HepG2 (cell line): ENCODE data around the gene UPK1A. TPM values are rescaled to one million over a fixed set of nuclear protein-coding genes. Genes with fewer than 3 reads are reported as not detected.

ENCODE experiments used
- FLYWCH1 ChIP-seq: sonication (generic); formaldehyde crosslinking; IDR thresholded peaks from 2 replicates; pipeline ENCODE4 v1.8.1; 2023; ENCODE audit warnings: mild to moderate bottlenecking, missing genetic modification reagents
- HNRNPL ChIP-seq: fragments of 200-400 bp; formaldehyde crosslinking; IDR thresholded peaks from 2 replicates; pipeline ENCODE4 v1.6.1; 2017; ENCODE audit warnings: mild to moderate bottlenecking, low read depth, low read length
- MTF1 ChIP-seq: sonication (generic); formaldehyde crosslinking; IDR thresholded peaks from 2 replicates; pipeline ENCODE4 v1.5.0; 2020; ENCODE audit warnings: missing genetic modification reagents
- PAX8 ChIP-seq: sonication (generic); formaldehyde crosslinking; IDR thresholded peaks from 2 replicates; pipeline ENCODE4 v1.8.0; 2022; ENCODE audit warnings: mild to moderate bottlenecking, missing genetic modification reagents, borderline replicate concordance
- ZEB1 ChIP-seq: IDR thresholded peaks from 2 replicates; pipeline ENCODE4 v1.6.1; 2012; ENCODE audit warnings: mild to moderate bottlenecking, low read depth, inconsistent platforms; ENCODE audit not compliant: insufficient replicate concordance
- ZFP82 ChIP-seq: sonication (generic); formaldehyde crosslinking; IDR thresholded peaks from 2 replicates; pipeline ENCODE4 v1.5.1; 2020; ENCODE audit warnings: mild to moderate bottlenecking, missing genetic modification reagents, borderline replicate concordance
- ZFY ChIP-seq: sonication (generic); formaldehyde crosslinking; IDR thresholded peaks from 2 replicates; pipeline ENCODE4 v1.4.0; 2020; ENCODE audit warnings: missing genetic modification reagents
- ZMAT3 ChIP-seq: sonication (generic); formaldehyde crosslinking; conservative IDR thresholded peaks from 2 replicates; pipeline ENCODE4 v1.7.0; 2021; ENCODE audit warnings: missing genetic modification reagents
- ZNF547 ChIP-seq: sonication (generic); formaldehyde crosslinking; IDR thresholded peaks from 2 replicates; pipeline ENCODE4 v1.5.1; 2020; ENCODE audit warnings: mild to moderate bottlenecking, missing genetic modification reagents
- ZNF607 ChIP-seq: sonication (generic); formaldehyde crosslinking; IDR thresholded peaks from 2 replicates; pipeline ENCODE4 v1.5.1; 2020; ENCODE audit warnings: missing genetic modification reagents, mild to moderate bottlenecking, borderline replicate concordance
- ZNF670 ChIP-seq: sonication (generic); formaldehyde crosslinking; IDR thresholded peaks from 2 replicates; pipeline ENCODE4 v1.8.0; 2022; ENCODE audit warnings: mild to moderate bottlenecking, missing genetic modification reagents, borderline replicate concordance
- ZNF891 ChIP-seq: sonication (generic); formaldehyde crosslinking; IDR thresholded peaks from 2 replicates; pipeline ENCODE4 v1.5.0; 2020; ENCODE audit warnings: mild to moderate bottlenecking, missing genetic modification reagents
- polyA plus RNA-seq, 8 experiments: library from polyadenylated mRNA; depleted of rRNA in 3 of 8; stranded (reverse) in 7 of 8; unstranded in 1 of 8; fragments of >200 nt; fragmentation: Illumina TruSeq in 4 of 8; extraction: Trizol in 4 of 8; gene quantifications; 2 replicates each; pipeline versions ENCODE4 v1.2.1 to v1.2.3, GENCODE V29; 2011 to 2016; ENCODE audit warnings: low read depth in 4 of 8, missing spikeins in 1 of 8, mixed read lengths in 1 of 8; ENCODE audit not compliant: insufficient read depth in 1 of 8
- total RNA-seq, 5 experiments: library from RNA; depleted of rRNA; stranded (reverse); fragments of >200 nt; fragmentation: Illumina TruSeq; extraction: Trizol; gene quantifications; 2 replicates each; pipeline ENCODE4 v1.2.3, GENCODE V29; 2016; ENCODE audit warnings: low read depth in 1 of 5
- TF ChIP-seq, protein P1 (sequence below): sonication (generic); formaldehyde crosslinking; IDR thresholded peaks from 2 replicates; pipeline ENCODE4 v1.4.0; 2020; ENCODE audit warnings: mild to moderate bottlenecking, missing genetic modification reagents
- TF ChIP-seq, protein P2 (sequence below), 2 experiments: sonication (generic) in 1 of 2; formaldehyde crosslinking in 1 of 2; IDR thresholded peaks; 2 replicates each; pipeline versions ENCODE4 v1.5.1 to v1.6.1; 2011 to 2020; ENCODE audit warnings: borderline replicate concordance in 1 of 2, low read depth in 1 of 2, low read length in 1 of 2, mild to moderate bottlenecking in 1 of 2, missing genetic modification reagents in 1 of 2, moderate library complexity in 1 of 2
- TF ChIP-seq, protein P3 (sequence below): sonication (generic); formaldehyde crosslinking; IDR thresholded peaks from 2 replicates; pipeline ENCODE4 v1.5.0; 2020; ENCODE audit warnings: missing genetic modification reagents
- TF ChIP-seq, protein P4 (sequence below): sonication (generic); formaldehyde crosslinking; IDR thresholded peaks from 2 replicates; pipeline ENCODE4 v1.4.0; 2020; ENCODE audit warnings: missing genetic modification reagents, mild to moderate bottlenecking, borderline replicate concordance
- TF ChIP-seq, protein P5 (sequence below): sonication (generic); formaldehyde crosslinking; IDR thresholded peaks from 2 replicates; pipeline ENCODE4 v1.5.1; 2020; ENCODE audit warnings: missing genetic modification reagents, mild to moderate bottlenecking, borderline replicate concordance
- TF ChIP-seq, protein P6 (sequence below): sonication (generic); formaldehyde crosslinking; IDR thresholded peaks from 2 replicates; pipeline ENCODE4 v1.4.0; 2020; ENCODE audit warnings: missing genetic modification reagents

The UPK1A gene
- total and polyA plus RNA-seq, 2 of the 13 experiments (the other 11 are each of a cell fraction or from before 2014, with no cell fraction given) = 2.9 TPM; not detected in 1

DNA sequence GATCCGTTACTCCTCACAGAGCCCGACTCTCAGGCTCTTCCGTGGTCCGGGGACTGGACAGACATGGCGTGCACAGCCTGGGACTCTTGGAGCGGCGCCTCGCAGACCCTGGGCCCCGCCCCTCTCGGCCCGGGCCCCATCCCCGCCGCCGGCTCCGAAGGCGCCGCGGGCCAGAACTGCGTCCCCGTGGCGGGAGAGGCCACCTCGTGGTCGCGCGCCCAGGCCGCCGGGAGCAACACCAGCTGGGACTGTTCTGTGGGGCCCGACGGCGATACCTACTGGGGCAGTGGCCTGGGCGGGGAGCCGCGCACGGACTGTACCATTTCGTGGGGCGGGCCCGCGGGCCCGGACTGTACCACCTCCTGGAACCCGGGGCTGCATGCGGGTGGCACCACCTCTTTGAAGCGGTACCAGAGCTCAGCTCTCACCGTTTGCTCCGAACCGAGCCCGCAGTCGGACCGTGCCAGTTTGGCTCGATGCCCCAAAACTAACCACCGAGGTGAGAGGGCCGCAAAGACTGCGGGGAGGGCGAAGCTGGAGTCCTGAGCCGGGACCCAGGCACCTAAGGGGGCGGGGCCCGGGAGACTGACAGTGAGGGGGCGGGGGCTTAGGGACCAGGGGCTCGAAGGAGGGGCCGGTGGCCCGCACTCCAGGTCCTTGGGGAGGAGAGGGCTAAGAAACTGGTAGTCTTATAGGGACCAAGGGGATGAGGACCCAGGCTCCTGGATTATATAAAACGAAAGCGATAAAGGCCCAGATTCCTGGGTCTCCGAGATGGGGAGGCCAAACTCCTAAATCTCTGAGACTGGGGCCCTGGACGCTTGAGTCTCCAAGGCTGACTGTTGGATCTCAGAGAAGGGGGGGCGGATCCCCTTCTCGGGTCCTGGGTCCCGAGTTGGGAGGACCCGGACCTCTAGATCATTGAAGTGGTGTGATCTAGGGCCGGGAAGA, 22.8 kb upstream of the UPK1A start (continued):
- TF ChIP-seq, protein P1, sequence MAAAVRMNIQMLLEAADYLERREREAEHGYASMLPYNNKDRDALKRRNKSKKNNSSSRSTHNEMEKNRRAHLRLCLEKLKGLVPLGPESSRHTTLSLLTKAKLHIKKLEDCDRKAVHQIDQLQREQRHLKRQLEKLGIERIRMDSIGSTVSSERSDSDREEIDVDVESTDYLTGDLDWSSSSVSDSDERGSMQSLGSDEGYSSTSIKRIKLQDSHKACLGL = peak; percentile 76; the same call in 1 of the 2 replicates
- TF ChIP-seq, protein P2, sequence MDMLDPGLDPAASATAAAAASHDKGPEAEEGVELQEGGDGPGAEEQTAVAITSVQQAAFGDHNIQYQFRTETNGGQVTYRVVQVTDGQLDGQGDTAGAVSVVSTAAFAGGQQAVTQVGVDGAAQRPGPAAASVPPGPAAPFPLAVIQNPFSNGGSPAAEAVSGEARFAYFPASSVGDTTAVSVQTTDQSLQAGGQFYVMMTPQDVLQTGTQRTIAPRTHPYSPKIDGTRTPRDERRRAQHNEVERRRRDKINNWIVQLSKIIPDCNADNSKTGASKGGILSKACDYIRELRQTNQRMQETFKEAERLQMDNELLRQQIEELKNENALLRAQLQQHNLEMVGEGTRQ (IDR thresholded peaks at IDR 0.05; ENCODE audit: low read depth, low read length) = no peak
- TF ChIP-seq, protein P2 (CRISPR knock-in tag; IDR thresholded peaks at IDR 0.05; ENCODE audit: borderline replicate concordance) = no peak
- no peak for TF ChIP-seq FLYWCH1
- peak; percentile 41; the same call in 1 of the 2 replicates for TF ChIP-seq ZNF891
- TF ChIP-seq, protein P3, sequence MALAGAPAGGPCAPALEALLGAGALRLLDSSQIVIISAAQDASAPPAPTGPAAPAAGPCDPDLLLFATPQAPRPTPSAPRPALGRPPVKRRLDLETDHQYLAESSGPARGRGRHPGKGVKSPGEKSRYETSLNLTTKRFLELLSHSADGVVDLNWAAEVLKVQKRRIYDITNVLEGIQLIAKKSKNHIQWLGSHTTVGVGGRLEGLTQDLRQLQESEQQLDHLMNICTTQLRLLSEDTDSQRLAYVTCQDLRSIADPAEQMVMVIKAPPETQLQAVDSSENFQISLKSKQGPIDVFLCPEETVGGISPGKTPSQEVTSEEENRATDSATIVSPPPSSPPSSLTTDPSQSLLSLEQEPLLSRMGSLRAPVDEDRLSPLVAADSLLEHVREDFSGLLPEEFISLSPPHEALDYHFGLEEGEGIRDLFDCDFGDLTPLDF (CRISPR knock-in tag) = peak; percentile 76; the same call in 1 of the 2 replicates
- TF ChIP-seq, protein P4, sequence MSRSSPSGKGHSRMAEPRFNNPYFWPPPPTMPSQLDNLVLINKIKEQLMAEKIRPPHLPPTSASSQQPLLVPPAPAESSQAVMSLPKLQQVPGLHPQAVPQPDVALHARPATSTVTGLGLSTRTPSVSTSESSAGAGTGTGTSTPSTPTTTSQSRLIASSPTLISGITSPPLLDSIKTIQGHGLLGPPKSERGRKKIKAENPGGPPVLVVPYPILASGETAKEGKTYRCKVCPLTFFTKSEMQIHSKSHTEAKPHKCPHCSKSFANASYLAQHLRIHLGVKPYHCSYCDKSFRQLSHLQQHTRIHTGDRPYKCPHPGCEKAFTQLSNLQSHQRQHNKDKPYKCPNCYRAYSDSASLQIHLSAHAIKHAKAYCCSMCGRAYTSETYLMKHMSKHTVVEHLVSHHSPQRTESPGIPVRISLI (CRISPR knock-in tag) = 0 out of 2 replicates have a peak, but pooled peaks have one; percentile 16
- TF ChIP-seq, protein P5, sequence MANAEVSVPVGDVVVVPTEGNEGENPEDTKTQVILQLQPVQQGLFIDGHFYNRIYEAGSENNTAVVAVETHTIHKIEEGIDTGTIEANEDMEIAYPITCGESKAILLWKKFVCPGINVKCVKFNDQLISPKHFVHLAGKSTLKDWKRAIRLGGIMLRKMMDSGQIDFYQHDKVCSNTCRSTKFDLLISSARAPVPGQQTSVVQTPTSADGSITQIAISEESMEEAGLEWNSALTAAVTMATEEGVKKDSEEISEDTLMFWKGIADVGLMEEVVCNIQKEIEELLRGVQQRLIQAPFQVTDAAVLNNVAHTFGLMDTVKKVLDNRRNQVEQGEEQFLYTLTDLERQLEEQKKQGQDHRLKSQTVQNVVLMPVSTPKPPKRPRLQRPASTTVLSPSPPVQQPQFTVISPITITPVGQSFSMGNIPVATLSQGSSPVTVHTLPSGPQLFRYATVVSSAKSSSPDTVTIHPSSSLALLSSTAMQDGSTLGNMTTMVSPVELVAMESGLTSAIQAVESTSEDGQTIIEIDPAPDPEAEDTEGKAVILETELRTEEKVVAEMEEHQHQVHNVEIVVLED (CRISPR knock-in tag) = peak; percentile 68; the same call in 1 of the 2 replicates
- 0 out of 2 replicates have a peak, but pooled peaks have one; percentile 79 for TF ChIP-seq PAX8 (CRISPR knock-in tag)
- TF ChIP-seq ZFY (CRISPR knock-in tag) = peak; percentile 92
- TF ChIP-seq ZNF670 (CRISPR knock-in tag) = peak; percentile 44; the same call in 1 of the 2 replicates
- TF ChIP-seq MTF1 (CRISPR knock-in tag) = peak; percentile 66; the same call in 1 of the 2 replicates
- TF ChIP-seq ZMAT3 (CRISPR knock-in tag) = no peak
- peak; percentile 57 for TF ChIP-seq ZEB1
- TF ChIP-seq, protein P6, sequence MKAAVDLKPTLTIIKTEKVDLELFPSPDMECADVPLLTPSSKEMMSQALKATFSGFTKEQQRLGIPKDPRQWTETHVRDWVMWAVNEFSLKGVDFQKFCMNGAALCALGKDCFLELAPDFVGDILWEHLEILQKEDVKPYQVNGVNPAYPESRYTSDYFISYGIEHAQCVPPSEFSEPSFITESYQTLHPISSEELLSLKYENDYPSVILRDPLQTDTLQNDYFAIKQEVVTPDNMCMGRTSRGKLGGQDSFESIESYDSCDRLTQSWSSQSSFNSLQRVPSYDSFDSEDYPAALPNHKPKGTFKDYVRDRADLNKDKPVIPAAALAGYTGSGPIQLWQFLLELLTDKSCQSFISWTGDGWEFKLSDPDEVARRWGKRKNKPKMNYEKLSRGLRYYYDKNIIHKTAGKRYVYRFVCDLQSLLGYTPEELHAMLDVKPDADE = 0 out of 2 replicates have a peak, but pooled peaks have one; percentile 72
- no peak for TF ChIP-seq ZFP82 (CRISPR knock-in tag)
- peak; percentile 67; the same call in 1 of the 2 replicates for TF ChIP-seq HNRNPL
- TF ChIP-seq ZNF547 (CRISPR knock-in tag) = peak; percentile 79; the same call in 1 of the 2 replicates
- peak; percentile 44 for TF ChIP-seq ZNF607 (CRISPR knock-in tag)
